H9 (cell line): ENCODE results near the gene JAKMIP1. TPM values are rescaled to one million over a fixed set of nuclear protein-coding genes. Genes with fewer than 3 reads are reported as not detected.

Experiments
- DNase-seq: peaks from one replicate; pipeline ENCODE4 v3.0.0-alpha.2; 2017
- H2AFZ ChIP-seq: one replicate; pipeline ENCODE4 v1.6.1; 2013; ENCODE audit warnings: mild to moderate bottlenecking, low read length, control low read depth, moderate library complexity
- H2AK5ac ChIP-seq: 2 replicates; pipeline ENCODE4 v1.6.1; 2013; ENCODE audit warnings: low read length, control low read depth, mixed read lengths; ENCODE audit not compliant: insufficient read length
- H2BK120ac ChIP-seq: one replicate; pipeline ENCODE4 v1.6.1; 2013; ENCODE audit warnings: low read depth, mild to moderate bottlenecking, low read length, control low read depth, inconsistent platforms; ENCODE audit not compliant: poor library complexity, severe bottlenecking
- H2BK12ac ChIP-seq: 2 replicates; pipeline ENCODE4 v1.6.1; 2013; ENCODE audit warnings: low read length, control low read depth, mixed read lengths, low read depth; ENCODE audit not compliant: insufficient read length
- H2BK15ac ChIP-seq: 2 replicates; pipeline ENCODE4 v1.6.1; 2013; ENCODE audit warnings: low read depth, low read length, control low read depth
- H2BK20ac ChIP-seq: one replicate; pipeline ENCODE4 v1.6.1; 2013; ENCODE audit warnings: low read depth, mild to moderate bottlenecking, low read length, control low read depth, inconsistent platforms; ENCODE audit not compliant: poor library complexity, severe bottlenecking
- H2BK5ac ChIP-seq: 2 replicates; pipeline ENCODE4 v1.6.1; 2013; ENCODE audit warnings: low read length, control low read depth, mixed read lengths; ENCODE audit not compliant: insufficient read length
- H3K14ac ChIP-seq: 2 replicates; pipeline ENCODE4 v1.6.1; 2013; ENCODE audit warnings: low read length, control low read depth; ENCODE audit not compliant: insufficient read depth
- H3K18ac ChIP-seq: 2 replicates; pipeline ENCODE4 v1.6.1; 2013; ENCODE audit warnings: low read depth, mild to moderate bottlenecking, mixed read lengths, low read length, control low read depth; ENCODE audit not compliant: insufficient read length
- H3K23ac ChIP-seq: 2 replicates; pipeline ENCODE4 v1.6.1; 2013; ENCODE audit warnings: low read length, control low read depth, mixed read lengths, low read depth; ENCODE audit not compliant: insufficient read length
- H3K23me2 ChIP-seq: 2 replicates; pipeline ENCODE4 v1.6.1; 2013; ENCODE audit warnings: low read depth, mild to moderate bottlenecking, mixed read lengths, low read length, control low read depth; ENCODE audit not compliant: insufficient read length, poor library complexity, severe bottlenecking
- H3K27ac ChIP-seq: 2 replicates; pipeline ENCODE4 v1.5.1; 2013; ENCODE audit warnings: low read length, control low read depth, mixed read lengths, low read depth; ENCODE audit not compliant: insufficient read length
- H3K27me3 ChIP-seq: 2 replicates; pipeline ENCODE4 v1.6.1; 2013; ENCODE audit warnings: low read length, control low read depth, inconsistent platforms; ENCODE audit not compliant: insufficient read depth
- H3K4ac ChIP-seq: 2 replicates; pipeline ENCODE4 v1.6.1; 2013; ENCODE audit warnings: low read depth, mild to moderate bottlenecking, control low read depth, inconsistent platforms, low read length, moderate library complexity
- H3K4me1 ChIP-seq: 2 replicates; pipeline ENCODE4 v1.6.1; 2013; ENCODE audit warnings: low read length, control low read depth, inconsistent platforms; ENCODE audit not compliant: insufficient read depth
- H3K4me2 ChIP-seq: 2 replicates; pipeline ENCODE4 v1.6.1; 2013; ENCODE audit warnings: low read length, control low read depth, mixed read lengths; ENCODE audit not compliant: insufficient read length, insufficient read depth
- H3K56ac ChIP-seq: 2 replicates; pipeline ENCODE4 v1.6.1; 2013; ENCODE audit warnings: low read depth, mild to moderate bottlenecking, mixed read lengths, low read length, control low read depth; ENCODE audit not compliant: insufficient read length
- H3K79me1 ChIP-seq: 2 replicates; pipeline ENCODE4 v1.6.1; 2013; ENCODE audit warnings: low read depth, mild to moderate bottlenecking, moderate library complexity, low read length, control low read depth, inconsistent platforms; ENCODE audit not compliant: insufficient read depth, poor library complexity, severe bottlenecking
- H3K79me2 ChIP-seq: 2 replicates; pipeline ENCODE4 v1.6.1; 2013; ENCODE audit warnings: low read length, control low read depth, inconsistent platforms; ENCODE audit not compliant: insufficient read depth
- H3K9ac ChIP-seq: 2 replicates; pipeline ENCODE4 v1.6.1; 2013; ENCODE audit warnings: low read length, control low read depth, mixed read lengths; ENCODE audit not compliant: insufficient read length; ENCODE audit errors: extremely low read depth
- H3K9me3 ChIP-seq: one replicate; pipeline ENCODE4 v1.6.1; 2013; ENCODE audit warnings: low read depth, low read length, inconsistent platforms; ENCODE audit not compliant: control insufficient read depth
- H3T11ph ChIP-seq: one replicate; pipeline ENCODE4 v1.6.1; 2013; ENCODE audit warnings: mild to moderate bottlenecking, low read length, control low read depth, inconsistent platforms
- H4K20me1 ChIP-seq: one replicate; pipeline ENCODE4 v1.6.1; 2013; ENCODE audit not compliant: control insufficient read depth, insufficient read length, insufficient read depth
- H4K5ac ChIP-seq: 2 replicates; pipeline ENCODE4 v1.6.1; 2013; ENCODE audit warnings: low read depth, mild to moderate bottlenecking, mixed read lengths, low read length, control low read depth; ENCODE audit not compliant: insufficient read length
- H4K8ac ChIP-seq: replicated peaks from 2 replicates; pipeline ENCODE4 v1.6.1; 2013; ENCODE audit warnings: low read length, control low read depth, mixed read lengths, low read depth; ENCODE audit not compliant: insufficient read length
- H4K91ac ChIP-seq: 2 replicates; pipeline ENCODE4 v1.6.1; 2013; ENCODE audit warnings: low read depth, mild to moderate bottlenecking, moderate library complexity, mixed read lengths, low read length, control low read depth; ENCODE audit not compliant: insufficient read length
- H3K27ac Mint-ChIP-seq, 3 experiments: 2 replicates in 2 of 3; 3 replicates in 1 of 3; pipeline ENCODE4 v1.8.0; 2020 to 2021; ENCODE audit warnings: mixed read lengths in 3 of 3, mild to moderate bottlenecking in 1 of 3, moderate library complexity in 1 of 3
- H3K27me3 Mint-ChIP-seq: 2 replicates; pipeline ENCODE4 v1.8.0; 2021; ENCODE audit warnings: low read depth, mild to moderate bottlenecking, moderate library complexity, mixed read lengths
- H3K36me3 Mint-ChIP-seq, 3 experiments: 2 replicates in 2 of 3; 3 replicates in 1 of 3; pipeline ENCODE4 v1.8.0; 2020 to 2021; ENCODE audit warnings: low read depth in 3 of 3, mixed read lengths in 3 of 3; ENCODE audit not compliant: insufficient read depth in 1 of 3
- H3K4me1 Mint-ChIP-seq, 2 experiments: 2 replicates each; pipeline ENCODE4 v1.8.0; 2020; ENCODE audit warnings: mixed read lengths in 2 of 2
- H3K4me3 Mint-ChIP-seq, 2 experiments: 2 replicates in 1 of 2; 3 replicates in 1 of 2; pipeline ENCODE4 v1.8.0; 2020 to 2021; ENCODE audit warnings: mild to moderate bottlenecking in 2 of 2, mixed read lengths in 2 of 2, moderate library complexity in 1 of 2
- H3K9me3 Mint-ChIP-seq, 2 experiments: 2 replicates in 1 of 2; 3 replicates in 1 of 2; pipeline ENCODE4 v1.8.0; 2020; ENCODE audit warnings: mild to moderate bottlenecking in 2 of 2, mixed read lengths in 2 of 2, moderate library complexity in 1 of 2
- WGBS: extraction: QIAGEN DNeasy Blood & Tissue Kit; methylation state at CpG from one replicate; pipeline ENCODE4 v1.1.7; 2013; ENCODE audit warnings: missing lambda C conversion rate, low lambda C conversion rate, mixed read lengths; ENCODE audit not compliant: insufficient read length; ENCODE audit errors: extremely low coverage; 5-methylcytosine and 5-hydroxymethylcytosine counted together
- total RNA-seq: library from RNA; stranded (reverse); gene quantifications from 2 replicates; pipeline ENCODE4 v1.2.1, GENCODE V29; 2021
- TF ChIP-seq, protein P1 (sequence below): fragments of 200-600 bp; sonication (generic); conservative IDR thresholded peaks from 3 replicates; pipeline ENCODE4 v1.8.0; 2021; ENCODE audit warnings: antibody characterized with exemption, mild to moderate bottlenecking

The JAKMIP1 gene
- total RNA-seq, 1 experiment from 2014 or later: 1.5 TPM

DNA sequence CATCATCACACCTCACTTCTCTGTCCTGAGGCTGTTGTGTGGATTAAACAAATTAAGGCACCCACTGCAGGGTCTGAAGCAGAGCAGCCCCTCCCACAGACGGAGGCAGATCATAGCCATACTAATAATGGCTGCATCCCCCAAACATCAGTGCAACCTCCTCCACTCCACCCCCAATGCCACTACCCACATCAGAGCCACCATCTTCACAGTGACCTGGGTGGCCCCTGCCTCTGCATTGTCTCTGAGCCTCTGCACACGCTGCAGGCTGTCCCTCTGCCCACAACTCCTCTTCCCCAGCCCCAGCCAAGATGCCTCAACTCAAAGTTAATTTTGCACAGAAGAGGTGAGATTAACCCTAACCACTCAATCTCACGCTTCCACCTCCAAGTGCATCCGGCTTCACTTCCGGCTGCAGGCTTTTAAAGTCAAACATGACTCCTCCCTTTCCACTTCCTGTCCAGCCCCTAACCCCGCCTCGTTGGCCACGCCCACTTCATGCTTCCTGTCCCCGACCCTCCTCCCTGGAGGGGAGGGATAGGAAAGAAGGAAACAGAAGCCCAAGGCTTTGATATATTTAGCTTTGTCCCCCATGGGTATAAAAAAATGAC lies 22.7 kb downstream of the JAKMIP1 start:
- H3K4ac ChIP-seq: no peak overlapping the region
- H3K4me1 ChIP-seq: no peaks in the 10 kb centered on the region
- no peak overlapping the region for H3K14ac ChIP-seq
- no peak overlapping the region for H4K8ac ChIP-seq
- Mint-ChIP-seq H3K27me3 (no peaks in the 10 kb centered on the region; the same call in none of the 2 replicates), H3K27ac (peak overlapping the region in 2 of 3 experiments; percentile 57 to 81; a peak in 2 of 7 replicates), H3K4me1 (peaks cover 5 to 8% of the 10 kb centered on the region in 2 experiments), H3K36me3 (peaks cover 3 to 11% (median 10%) of the 10 kb centered on the region in 3 experiments; a peak in 3 of 7 replicates), H3K4me3 (no peak overlapping the region), H3K9me3 (peaks cover 0 to 2% of the 10 kb centered on the region in 2 experiments; a peak in 3 of 5 replicates)
- no peak overlapping the region for H2BK20ac ChIP-seq
- no peaks in the 10 kb centered on the region for H3K23me2 ChIP-seq
- H3K79me2 ChIP-seq: no peaks in the 10 kb centered on the region
- H4K91ac ChIP-seq: no peak overlapping the region
- H2BK5ac ChIP-seq: no peak overlapping the region
- no peak overlapping the region for H2BK15ac ChIP-seq
- no peak overlapping the region for H3K9ac ChIP-seq
- no peak overlapping the region for H2AFZ ChIP-seq
- no peak overlapping the region for H2BK120ac ChIP-seq
- H3K27me3 ChIP-seq: no peaks in the 10 kb centered on the region
- no peaks in the 10 kb centered on the region for H3K79me1 ChIP-seq
- no peak overlapping the region for H2AK5ac ChIP-seq
- H3K23ac ChIP-seq: no peak overlapping the region
- H4K5ac ChIP-seq: no peak overlapping the region
- H3T11ph ChIP-seq: no peak overlapping the region
- H4K20me1 ChIP-seq: no peaks in the 10 kb centered on the region
- H3K56ac ChIP-seq: no peak overlapping the region
- no peak overlapping the region for H3K27ac ChIP-seq
- TF ChIP-seq, protein P1, sequence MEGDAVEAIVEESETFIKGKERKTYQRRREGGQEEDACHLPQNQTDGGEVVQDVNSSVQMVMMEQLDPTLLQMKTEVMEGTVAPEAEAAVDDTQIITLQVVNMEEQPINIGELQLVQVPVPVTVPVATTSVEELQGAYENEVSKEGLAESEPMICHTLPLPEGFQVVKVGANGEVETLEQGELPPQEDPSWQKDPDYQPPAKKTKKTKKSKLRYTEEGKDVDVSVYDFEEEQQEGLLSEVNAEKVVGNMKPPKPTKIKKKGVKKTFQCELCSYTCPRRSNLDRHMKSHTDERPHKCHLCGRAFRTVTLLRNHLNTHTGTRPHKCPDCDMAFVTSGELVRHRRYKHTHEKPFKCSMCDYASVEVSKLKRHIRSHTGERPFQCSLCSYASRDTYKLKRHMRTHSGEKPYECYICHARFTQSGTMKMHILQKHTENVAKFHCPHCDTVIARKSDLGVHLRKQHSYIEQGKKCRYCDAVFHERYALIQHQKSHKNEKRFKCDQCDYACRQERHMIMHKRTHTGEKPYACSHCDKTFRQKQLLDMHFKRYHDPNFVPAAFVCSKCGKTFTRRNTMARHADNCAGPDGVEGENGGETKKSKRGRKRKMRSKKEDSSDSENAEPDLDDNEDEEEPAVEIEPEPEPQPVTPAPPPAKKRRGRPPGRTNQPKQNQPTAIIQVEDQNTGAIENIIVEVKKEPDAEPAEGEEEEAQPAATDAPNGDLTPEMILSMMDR: no peak
- H3K4me2 ChIP-seq: no peak overlapping the region
- H3K18ac ChIP-seq: no peak overlapping the region
- no peak for DNase-seq
- no peak overlapping the region for H2BK12ac ChIP-seq
- H3K9me3 ChIP-seq: no peaks in the 10 kb centered on the region
- no CpG with 5 or more reads among the region's 9 CpGs for WGBS
